ENCODE results near the gene CD300A. TPM values are rescaled to one million over a fixed set of nuclear protein-coding genes. Genes with fewer than 3 reads are reported as not detected.

Gene CD300A
- total and polyA plus RNA-seq, 2 donors (not counting 3 experiments of a cell fraction or from before 2014, with no cell fraction given) = not detected

DNA sequence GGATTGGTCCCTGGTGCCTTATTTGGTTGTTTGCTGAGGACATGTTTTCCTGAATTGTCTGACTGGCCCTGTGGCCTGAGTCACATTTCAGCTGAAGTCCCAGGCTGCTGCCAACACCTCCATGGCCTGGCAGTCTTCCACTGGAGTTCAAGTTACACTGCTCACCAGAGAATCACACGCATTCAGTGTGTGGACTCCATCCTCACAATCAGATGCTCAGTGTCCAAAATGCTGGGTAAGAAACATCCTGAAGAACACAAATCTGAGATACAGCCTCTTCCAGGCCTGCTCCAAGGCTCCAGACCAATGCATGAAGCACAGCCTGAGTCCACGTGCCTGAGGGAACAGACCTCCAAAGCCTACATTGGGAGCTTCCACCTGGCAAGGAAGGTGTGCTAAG, 45.6 kb downstream of the CD300A start:
- Histone ChIP-seq H3K36me3 (ENCODE audit: control insufficient read depth in 2 of 2, extremely low read depth in 1 of 2, insufficient read depth in 2 of 2, low read length in 2 of 2) (no peaks in the 10 kb centered on the region), H4K20me1 (replicated peaks; ENCODE audit: control insufficient read depth, extremely low read depth, insufficient read depth, low read length) (no peaks in the 10 kb centered on the region), H3K27me3 (ENCODE audit: control insufficient read depth in 2 of 2, insufficient read depth in 2 of 2, low read length in 2 of 2) (no peaks in the 10 kb centered on the region), H2AFZ (ENCODE audit: low read depth, low read length) (no peak overlapping the region), H3K79me2 (ENCODE audit: control insufficient read depth, insufficient read depth, low read length) (no peaks in the 10 kb centered on the region), H3K4me2 (ENCODE audit: insufficient read depth, low read length) (no peak overlapping the region), H3K9me3 (replicated peaks; ENCODE audit: control insufficient read depth, insufficient read depth, low read length) (no peaks in the 10 kb centered on the region), H3K4me3 (replicated peaks in 1 of 3; ENCODE audit: insufficient read depth in 1 of 3, low read depth in 1 of 3, low read length in 3 of 3) (no peak overlapping the region), H3K27ac (ENCODE audit: insufficient read depth, low read depth, low read length) (no peak overlapping the region), H3K4me1 (ENCODE audit: control insufficient read depth, extremely low read depth, insufficient read depth, low read length) (no peaks in the 10 kb centered on the region), H3K9me1 (replicated peaks; ENCODE audit: control insufficient read depth, extremely low read depth, insufficient read depth, low read length) (no peaks in the 10 kb centered on the region), H3K9ac (replicated peaks; ENCODE audit: extremely low read depth, insufficient read depth, low read length) (no peak overlapping the region)
- intact Hi-C loops (cut with micrococcal nuclease) = no loop called here
- TF ChIP-seq POLR2A (IDR thresholded peaks at IDR 0.05; ENCODE audit: low read depth, low read length) (no peak), JUN (IDR thresholded peaks at IDR 0.05; ENCODE audit: borderline replicate concordance, insufficient read depth, insufficient read length, low read depth) (no peak), MYC (IDR thresholded peaks at IDR 0.05; ENCODE audit: low read depth, low read length) (no peak), POLR2AphosphoS5 (IDR thresholded peaks at IDR 0.05; ENCODE audit: insufficient read depth, low read depth, low read length) (no peak), FOS (IDR thresholded peaks at IDR 0.05; ENCODE audit: borderline replicate concordance, insufficient read depth, low read length) (no peak)
- TF ChIP-seq, protein P1, sequence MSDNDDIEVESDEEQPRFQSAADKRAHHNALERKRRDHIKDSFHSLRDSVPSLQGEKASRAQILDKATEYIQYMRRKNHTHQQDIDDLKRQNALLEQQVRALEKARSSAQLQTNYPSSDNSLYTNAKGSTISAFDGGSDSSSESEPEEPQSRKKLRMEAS (IDR thresholded peaks at IDR 0.05; ENCODE audit: insufficient read depth, insufficient read length) = no peak
- TF ChIP-seq, protein P2, sequence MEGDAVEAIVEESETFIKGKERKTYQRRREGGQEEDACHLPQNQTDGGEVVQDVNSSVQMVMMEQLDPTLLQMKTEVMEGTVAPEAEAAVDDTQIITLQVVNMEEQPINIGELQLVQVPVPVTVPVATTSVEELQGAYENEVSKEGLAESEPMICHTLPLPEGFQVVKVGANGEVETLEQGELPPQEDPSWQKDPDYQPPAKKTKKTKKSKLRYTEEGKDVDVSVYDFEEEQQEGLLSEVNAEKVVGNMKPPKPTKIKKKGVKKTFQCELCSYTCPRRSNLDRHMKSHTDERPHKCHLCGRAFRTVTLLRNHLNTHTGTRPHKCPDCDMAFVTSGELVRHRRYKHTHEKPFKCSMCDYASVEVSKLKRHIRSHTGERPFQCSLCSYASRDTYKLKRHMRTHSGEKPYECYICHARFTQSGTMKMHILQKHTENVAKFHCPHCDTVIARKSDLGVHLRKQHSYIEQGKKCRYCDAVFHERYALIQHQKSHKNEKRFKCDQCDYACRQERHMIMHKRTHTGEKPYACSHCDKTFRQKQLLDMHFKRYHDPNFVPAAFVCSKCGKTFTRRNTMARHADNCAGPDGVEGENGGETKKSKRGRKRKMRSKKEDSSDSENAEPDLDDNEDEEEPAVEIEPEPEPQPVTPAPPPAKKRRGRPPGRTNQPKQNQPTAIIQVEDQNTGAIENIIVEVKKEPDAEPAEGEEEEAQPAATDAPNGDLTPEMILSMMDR (IDR thresholded peaks at IDR 0.05; ENCODE audit: extremely low read depth in 1 of 2, insufficient read depth in 1 of 2, low read depth in 1 of 2, low read length in 2 of 2) = no peak
- no TSS peak for BruUV-seq (replicated peaks)
- CTCF ChIA-PET = interaction anchor here (0.8 kb wide), 1 partner anchor 143 kb away, joined by 3 read pairs; no protein-coding TSS in a partner anchor
- DNase-seq (ENCODE audit: low read depth, low spot score) (no peak), FAIRE-seq (no peak)
- POLR2A ChIA-PET = no interaction called here
- dilution Hi-C loops (cut with MboI; ENCODE audit: extremely low pct_ligation_motif_present, low sequenced_read_pairs) = no loop called here

Data from endothelial cell of umbilical vein (primary cell).